Measurements from ENCODE around the gene NUP50.

Gene NUP50

GRCh38 chr22:45211435-45211834 lies 47.7 kb downstream of the NUP50 start:
- DNase-seq = no peak

- no peak for DNase-seq
These were observed 48.1 kb downstream of the NUP50 start for GRCh38 chr22:45211848-45212247.

- DNase-seq = no peak
These were observed 48.6 kb downstream of the NUP50 start for GRCh38 chr22:45212306-45212709.

- no peak for DNase-seq
These were observed 49.4 kb downstream of the NUP50 start for GRCh38 chr22:45212992-45213751.

GRCh38 chr22:45216133-45217003 lies 52.6 kb downstream of the NUP50 start:
- no peak for DNase-seq

GRCh38 chr22:45217345-45217744 lies 53.6 kb downstream of the NUP50 start:
- DNase-seq = no peak

GRCh38 chr22:45217806-45218205 lies 54.1 kb downstream of the NUP50 start:
- no peak for DNase-seq

- DNase-seq = peak; percentile 20 to 32
These were observed 55.3 kb downstream of the NUP50 start for GRCh38 chr22:45218976-45219375.

- no peak for DNase-seq
These were observed 57.5 kb downstream of the NUP50 start for GRCh38 chr22:45221201-45221600.

- DNase-seq = no peak
These were observed 59.8 kb downstream of the NUP50 start for GRCh38 chr22:45223304-45224117.

- no peak for DNase-seq
These were observed 60.6 kb downstream of the NUP50 start for GRCh38 chr22:45224331-45224730.

GRCh38 chr22:45224988-45225731 lies 61.4 kb downstream of the NUP50 start:
- no peak for DNase-seq

GRCh38 chr22:45225732-45226502 lies 62.2 kb downstream of the NUP50 start:
- DNase-seq = peak in 1 of 2 donors; percentile 39

- DNase-seq = peak in 1 of 2 donors; percentile 26
These were observed 62.9 kb downstream of the NUP50 start for GRCh38 chr22:45226503-45227186.

GRCh38 chr22:45227645-45228400 lies 64.1 kb downstream of the NUP50 start:
- DNase-seq = no peak

GRCh38 chr22:45228401-45228754 lies 64.7 kb downstream of the NUP50 start:
- DNase-seq = peak in 1 of 2 donors; percentile 47

GRCh38 chr22:45229181-45229580 lies 65.5 kb downstream of the NUP50 start:
- DNase-seq = no peak

GRCh38 chr22:45230026-45230721 lies 66.4 kb downstream of the NUP50 start:
- DNase-seq = no peak

GRCh38 chr22:45231293-45231692 lies 67.6 kb downstream of the NUP50 start:
- DNase-seq = no peak

- no peak for DNase-seq
These were observed 69.7 kb downstream of the NUP50 start for GRCh38 chr22:45233386-45233785.
